ENCODE results near the gene KLHL11. TPM values are rescaled to one million over a fixed set of nuclear protein-coding genes. Genes with fewer than 3 reads are reported as not detected.

KLHL11 gene
- total and polyA plus RNA-seq, 12 donors = 1.4 to 4.9 (median 3.4) TPM

DNA sequence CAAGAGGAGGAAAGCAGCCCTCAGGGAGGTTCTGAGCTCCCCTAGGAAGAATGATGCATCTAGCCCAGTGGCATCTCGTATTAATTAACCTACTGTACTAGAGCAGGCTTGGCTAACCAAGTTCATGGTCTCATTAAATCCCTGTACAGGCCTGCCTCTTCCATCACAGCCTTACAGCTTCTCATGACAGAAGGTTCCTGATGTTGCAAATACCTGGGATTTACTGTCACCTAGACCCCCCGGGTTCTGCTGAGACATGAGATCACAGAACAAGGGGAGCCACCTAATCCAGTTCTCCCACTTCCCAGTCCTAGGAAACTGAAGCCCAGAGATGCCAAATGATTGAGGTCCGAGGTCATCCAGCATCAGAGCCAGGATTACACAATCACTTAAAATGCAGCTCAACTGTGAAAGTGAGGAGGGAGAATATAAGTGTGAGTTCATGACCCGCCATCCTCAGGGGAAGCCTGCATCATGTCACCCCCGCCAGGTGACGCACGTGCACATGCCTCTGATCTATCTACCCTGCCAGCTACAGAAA lies 29.6 kb upstream of the KLHL11 start:
- peak overlapping the region in 9 of 10 donors; percentile 10 to 68 (median 55) for H3K27ac ChIP-seq

DNA sequence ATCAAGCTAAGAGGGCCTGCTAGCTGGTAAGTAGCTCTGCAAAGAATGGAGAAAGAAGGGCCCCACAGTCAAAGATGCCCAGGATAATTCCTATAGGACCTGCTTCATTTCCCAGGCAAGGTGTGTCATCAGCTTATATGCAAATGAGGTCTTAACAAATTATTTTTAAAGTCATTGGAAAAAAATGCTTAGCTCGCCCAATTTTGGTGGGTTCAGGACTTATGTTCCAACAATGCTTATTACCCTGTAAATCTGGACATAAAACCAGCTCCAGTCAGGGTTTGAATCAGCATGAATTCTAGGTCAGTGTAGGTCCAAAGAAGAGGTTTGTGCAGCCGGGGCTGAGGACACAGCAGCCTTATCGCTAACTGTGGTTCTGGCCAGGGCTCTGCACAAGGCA lies 28.2 kb upstream of the KLHL11 start:
- Histone ChIP-seq H3K36me3 (peaks cover 0 to 100% (median 62%) of the 10 kb centered on the region in 9 donors), H3K27ac (no peak overlapping the region), H3K4me3 (no peak overlapping the region), H3K4me1 (peaks cover 0 to 16% (median 6%) of the 10 kb centered on the region in 9 donors), H3K27me3 (no peaks in the 10 kb centered on the region), H3K9me3 (no peaks in the 10 kb centered on the region)
- no peak for ATAC-seq
- intact Hi-C loops (cut with DNase I) = no loop called here
- no peak for DNase-seq
- whole genome bisulfite sequencing, 2 donors = 81 to 96% methylated on average over 3 of the region's 3 CpGs
- TF ChIP-seq, protein P1, sequence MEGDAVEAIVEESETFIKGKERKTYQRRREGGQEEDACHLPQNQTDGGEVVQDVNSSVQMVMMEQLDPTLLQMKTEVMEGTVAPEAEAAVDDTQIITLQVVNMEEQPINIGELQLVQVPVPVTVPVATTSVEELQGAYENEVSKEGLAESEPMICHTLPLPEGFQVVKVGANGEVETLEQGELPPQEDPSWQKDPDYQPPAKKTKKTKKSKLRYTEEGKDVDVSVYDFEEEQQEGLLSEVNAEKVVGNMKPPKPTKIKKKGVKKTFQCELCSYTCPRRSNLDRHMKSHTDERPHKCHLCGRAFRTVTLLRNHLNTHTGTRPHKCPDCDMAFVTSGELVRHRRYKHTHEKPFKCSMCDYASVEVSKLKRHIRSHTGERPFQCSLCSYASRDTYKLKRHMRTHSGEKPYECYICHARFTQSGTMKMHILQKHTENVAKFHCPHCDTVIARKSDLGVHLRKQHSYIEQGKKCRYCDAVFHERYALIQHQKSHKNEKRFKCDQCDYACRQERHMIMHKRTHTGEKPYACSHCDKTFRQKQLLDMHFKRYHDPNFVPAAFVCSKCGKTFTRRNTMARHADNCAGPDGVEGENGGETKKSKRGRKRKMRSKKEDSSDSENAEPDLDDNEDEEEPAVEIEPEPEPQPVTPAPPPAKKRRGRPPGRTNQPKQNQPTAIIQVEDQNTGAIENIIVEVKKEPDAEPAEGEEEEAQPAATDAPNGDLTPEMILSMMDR (IDR thresholded peaks at IDR 0.05) = no peak

More for the DNA sequence above, 29.6 kb upstream of the KLHL11 start:
- Histone ChIP-seq H3K4me1 (peaks cover 0 to 16% (median 6%) of the 10 kb centered on the region in 9 donors), H3K4me3 (no peak overlapping the region), H3K9me3 (no peaks in the 10 kb centered on the region), H3K27me3 (no peaks in the 10 kb centered on the region), H3K36me3 (peaks cover 0 to 100% (median 60%) of the 10 kb centered on the region in 9 donors)
- 57 to 60% methylated on average over 7 of the region's 7 CpGs for WGBS, 2 donors
- TF ChIP-seq, protein P1 (IDR thresholded peaks at IDR 0.05) = no peak
- intact Hi-C loops (cut with DNase I) = no loop called here
- no peak for DNase-seq
- ATAC-seq = peak; percentile 46 to 79 (median 53)

DNA sequence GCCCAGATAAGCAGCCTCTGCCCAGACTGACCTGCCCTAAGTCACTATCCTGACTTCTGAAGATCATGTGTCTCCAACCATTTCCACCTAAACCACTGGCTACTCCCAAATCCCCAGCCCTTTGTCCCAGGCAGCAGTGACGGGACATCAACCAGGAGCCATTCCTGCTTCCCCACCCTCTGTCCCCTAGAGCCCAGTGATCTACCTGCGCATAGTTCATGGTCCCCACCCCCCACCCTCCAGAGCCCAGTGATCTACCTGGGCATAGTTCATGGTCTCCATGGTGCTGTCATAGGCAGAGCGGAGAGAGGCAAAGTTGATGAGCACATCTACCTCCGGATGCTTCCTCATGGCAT lies 26.8 kb upstream of the KLHL11 start:
- Histone ChIP-seq H3K9me3 (no peaks in the 10 kb centered on the region), H3K4me1 (peaks cover 0 to 16% (median 6%) of the 10 kb centered on the region in 9 donors), H3K27me3 (no peaks in the 10 kb centered on the region), H3K36me3 (peaks cover 0 to 100% (median 62%) of the 10 kb centered on the region in 9 donors), H3K27ac (no peak overlapping the region), H3K4me3 (no peak overlapping the region)
- 97% methylated on average over 4 of the region's 4 CpGs for WGBS, 2 donors
- DNase-seq = no peak
- TF ChIP-seq, protein P1 (IDR thresholded peaks at IDR 0.05) = no peak
- intact Hi-C loops (cut with DNase I) = no loop called here
- ATAC-seq = no peak

DNA sequence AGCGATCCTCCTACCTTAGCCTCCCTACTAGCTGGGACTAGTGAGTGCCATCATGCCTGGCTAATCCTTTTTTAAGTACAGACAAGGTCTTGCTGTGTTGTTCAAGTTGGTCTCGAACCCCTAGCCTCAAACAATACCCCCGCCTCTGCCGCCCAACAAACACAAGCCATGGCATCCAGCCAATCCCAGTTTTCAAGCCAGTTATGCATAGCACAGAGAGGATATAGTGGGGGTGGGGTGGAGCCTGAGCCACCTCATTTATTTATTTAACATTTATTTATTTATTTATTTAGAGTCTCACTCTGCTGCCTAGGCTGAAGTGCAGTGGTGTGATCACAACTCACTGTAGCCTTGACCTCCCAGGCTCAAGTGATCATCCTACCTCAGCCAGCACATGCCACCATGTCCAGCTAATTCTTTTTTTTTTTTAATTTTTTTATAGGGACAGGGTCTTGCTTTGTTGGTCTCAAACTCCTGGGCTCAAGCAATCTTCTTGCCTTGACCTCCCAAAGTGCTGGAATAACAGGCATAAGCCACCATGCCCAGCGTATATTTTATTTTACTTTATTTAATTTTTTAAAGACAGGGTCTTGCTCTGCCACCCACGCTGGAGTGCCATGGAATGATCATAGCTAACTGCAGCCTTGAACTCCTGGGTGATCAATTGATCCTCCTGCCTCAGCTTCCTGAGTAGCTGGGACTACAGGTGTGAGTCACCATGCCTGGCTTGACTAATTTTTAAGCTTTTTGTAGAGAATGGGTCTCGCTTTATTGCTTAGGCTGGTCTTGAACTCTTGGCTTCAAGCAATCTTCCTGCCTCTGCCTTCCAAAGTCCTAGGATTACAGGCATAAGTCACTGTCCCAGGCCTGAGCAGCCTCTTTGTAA lies 26.2 kb upstream of the KLHL11 start:
- H3K27ac ChIP-seq = no peak overlapping the region
- peaks cover 0 to 16% (median 6%) of the 10 kb centered on the region in 9 donors for H3K4me1 ChIP-seq
- peaks cover 0 to 100% (median 62%) of the 10 kb centered on the region in 9 donors for H3K36me3 ChIP-seq
- no peaks in the 10 kb centered on the region for H3K27me3 ChIP-seq
- no peaks in the 10 kb centered on the region for H3K9me3 ChIP-seq
- TF ChIP-seq, protein P1 (IDR thresholded peaks at IDR 0.05) = no peak
- 96 to 98% methylated on average over 7 of the region's 7 CpGs for WGBS, 2 donors
- no peak overlapping the region for H3K4me3 ChIP-seq
- DNase-seq (no peak), ATAC-seq (no peak)
- intact Hi-C loops (cut with DNase I) = no loop called here
